GM18511 (cell line): Measurements from ENCODE around the gene TENM4.

Source experiments
- ATAC-seq: cut with Tn5 transposase; IDR thresholded peaks from one replicate; pipeline ENCODE4 v1.9.1; 2021; ENCODE audit warnings: mild to moderate bottlenecking, moderate library complexity; ENCODE audit not compliant: unreplicated experiment

The TENM4 gene

DNA sequence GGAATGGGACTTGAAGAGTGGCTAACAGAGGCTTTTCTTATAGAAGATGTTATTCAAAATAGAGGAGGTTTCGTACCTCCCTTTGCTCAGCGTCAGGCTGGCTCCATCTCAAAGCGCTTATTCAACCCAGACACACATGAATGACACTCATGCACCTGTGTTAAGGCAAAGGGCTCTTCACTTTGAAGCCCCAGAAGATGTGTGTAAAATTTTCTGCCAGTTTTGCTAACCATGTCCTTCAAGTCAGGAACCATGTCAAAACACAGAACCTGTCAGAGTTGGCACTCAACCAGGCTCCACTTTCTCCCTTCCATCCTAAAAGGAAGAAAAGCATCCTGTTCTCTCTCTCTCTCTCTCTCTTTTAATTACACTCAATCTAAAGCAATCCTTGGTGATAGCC is 513.3 kb downstream of the TENM4 start:
- ATAC-seq: no peak

DNA sequence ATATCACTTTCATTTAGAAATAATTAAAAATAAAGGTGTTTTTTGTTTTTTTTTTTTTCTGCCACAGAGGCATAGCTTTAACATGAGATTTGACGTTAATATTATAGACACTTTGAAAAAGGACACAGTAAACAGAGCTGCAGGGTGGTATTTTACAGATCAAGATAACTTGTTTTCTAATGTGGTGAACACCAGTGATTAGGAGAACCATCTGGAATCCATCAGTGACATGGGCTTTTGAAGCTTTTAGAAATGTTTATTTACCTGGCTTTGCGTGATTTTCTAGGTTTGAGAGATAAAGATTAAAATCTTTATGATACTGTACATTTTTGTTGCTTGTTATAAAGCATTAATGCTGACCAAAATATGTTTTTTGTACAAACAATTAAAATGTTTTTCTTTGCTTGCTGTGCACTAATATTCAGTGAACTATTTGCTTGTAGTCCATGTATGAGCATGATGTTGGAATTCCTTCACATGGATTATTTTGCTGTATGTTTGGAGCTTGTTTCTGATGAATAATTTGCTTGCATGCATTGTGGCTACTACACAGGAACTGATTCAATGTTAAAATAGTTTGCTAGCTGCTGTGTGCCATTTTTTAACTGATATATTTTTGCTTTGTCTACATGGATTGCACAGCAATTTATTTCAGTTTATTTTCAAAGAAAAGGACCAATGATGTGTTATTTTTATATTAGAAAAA is 514.0 kb downstream of the TENM4 start:
- ATAC-seq: no peak

DNA sequence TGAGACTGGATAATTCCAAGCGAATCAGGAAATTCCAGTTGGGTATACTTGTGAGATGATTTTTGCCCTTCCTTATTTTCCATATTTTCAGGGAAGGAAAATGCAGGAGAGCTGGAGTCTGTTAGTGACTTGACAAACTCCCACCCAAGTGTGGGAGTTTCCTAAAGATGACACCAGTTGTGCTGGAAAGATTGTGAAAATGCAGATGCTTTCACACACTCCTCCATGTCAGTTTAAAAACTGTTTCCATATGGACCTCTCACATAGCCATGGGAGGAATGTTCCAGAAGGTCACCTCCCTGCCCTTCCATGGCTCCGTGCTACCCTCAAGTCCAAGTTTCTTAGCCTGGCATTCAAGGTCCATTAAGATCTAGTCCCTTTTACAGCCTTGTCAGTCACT is 515.4 kb downstream of the TENM4 start:
- no peak for ATAC-seq

DNA sequence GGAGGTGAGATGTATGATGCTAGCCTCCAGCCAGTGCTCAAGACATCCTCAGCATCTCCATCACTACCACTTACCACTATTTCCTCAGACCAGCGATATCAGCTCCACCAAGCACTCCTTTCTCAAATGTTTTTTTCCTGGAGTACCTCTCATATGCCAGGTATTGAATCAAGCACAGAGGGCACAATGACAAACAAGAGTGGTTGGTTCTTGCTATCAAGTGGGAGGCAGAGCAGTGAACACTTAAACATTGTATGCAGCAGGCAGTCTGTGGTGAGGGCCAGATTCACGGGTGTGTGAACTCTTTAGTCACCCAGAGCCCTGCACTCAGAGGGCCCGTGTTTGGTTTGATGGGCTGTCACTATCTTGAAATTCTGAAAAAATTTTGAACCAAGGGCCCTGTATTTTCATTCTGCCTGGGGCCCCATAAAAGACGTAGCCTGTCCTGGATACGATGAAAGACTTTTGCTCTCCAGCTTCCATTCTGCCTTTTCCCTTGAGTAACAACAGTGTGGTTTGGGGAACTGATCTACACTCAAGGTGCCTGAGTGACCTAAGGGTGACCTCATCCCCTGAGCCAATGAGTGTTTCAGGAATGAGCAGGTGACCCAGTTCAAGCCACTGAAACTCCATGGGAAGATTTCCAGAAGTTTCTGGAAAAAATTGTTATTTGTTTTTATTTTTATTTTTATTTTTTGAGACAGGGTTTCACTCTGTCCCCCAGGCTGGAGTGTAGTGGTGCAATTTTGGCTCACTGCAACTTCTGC is 517.8 kb downstream of the TENM4 start:
- ATAC-seq: no peak

DNA sequence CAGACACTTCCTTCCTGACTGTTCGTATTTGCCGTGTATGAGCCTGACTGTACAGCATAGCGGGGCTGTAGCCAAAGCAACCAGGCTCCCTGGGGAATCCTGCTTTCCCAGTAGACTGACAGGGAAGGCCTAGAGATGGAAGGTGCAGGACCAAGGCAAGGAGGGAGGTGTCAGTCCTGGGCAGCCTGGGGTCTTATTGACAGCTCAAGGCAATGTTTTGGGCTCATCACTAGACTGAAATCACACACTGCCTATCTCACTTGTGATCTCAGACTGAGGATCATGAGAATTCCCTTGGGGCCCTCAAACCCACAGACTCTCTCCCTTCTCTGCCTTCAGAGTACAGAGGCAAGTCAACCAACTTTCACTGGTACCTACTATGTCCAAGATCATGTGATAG is 519.3 kb downstream of the TENM4 start:
- no peak for ATAC-seq

DNA sequence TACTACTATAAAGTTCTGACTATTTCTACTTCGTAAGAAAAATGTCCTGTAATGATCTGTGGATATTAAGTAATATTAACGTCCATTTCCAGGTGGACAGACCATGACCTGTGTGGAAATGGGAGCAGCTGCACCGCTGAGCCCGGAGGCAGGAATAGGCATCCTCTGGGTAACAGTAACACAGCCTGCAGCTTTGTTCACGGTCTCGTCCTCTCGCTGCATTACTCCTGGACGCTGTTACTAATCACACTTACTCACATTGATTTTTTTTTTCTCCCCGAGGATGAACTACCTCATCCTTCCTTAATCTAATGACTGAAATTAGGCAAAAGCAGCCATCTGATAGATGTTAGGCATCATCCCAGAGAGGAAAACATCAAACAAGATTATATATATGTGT is 520.5 kb downstream of the TENM4 start:
- no peak for ATAC-seq

DNA sequence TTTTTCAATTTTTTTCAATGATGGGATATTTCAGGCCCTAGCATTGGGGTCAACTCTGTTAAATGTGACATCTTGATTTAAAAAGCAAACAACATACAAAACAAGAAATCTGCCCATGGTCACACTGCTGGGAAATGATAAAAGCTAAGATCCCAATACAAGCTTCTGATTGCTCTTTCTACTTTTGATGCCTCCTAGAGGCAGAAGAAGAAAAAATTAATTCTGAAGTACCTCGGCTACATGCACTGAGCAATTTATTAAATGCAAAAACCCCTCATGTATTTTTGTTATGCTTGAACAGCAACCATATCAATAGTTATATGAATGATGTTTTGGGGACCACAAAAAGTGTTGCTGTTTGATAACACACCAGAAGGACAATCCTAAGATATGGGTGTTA is 524.1 kb downstream of the TENM4 start:
- ATAC-seq: no peak

DNA sequence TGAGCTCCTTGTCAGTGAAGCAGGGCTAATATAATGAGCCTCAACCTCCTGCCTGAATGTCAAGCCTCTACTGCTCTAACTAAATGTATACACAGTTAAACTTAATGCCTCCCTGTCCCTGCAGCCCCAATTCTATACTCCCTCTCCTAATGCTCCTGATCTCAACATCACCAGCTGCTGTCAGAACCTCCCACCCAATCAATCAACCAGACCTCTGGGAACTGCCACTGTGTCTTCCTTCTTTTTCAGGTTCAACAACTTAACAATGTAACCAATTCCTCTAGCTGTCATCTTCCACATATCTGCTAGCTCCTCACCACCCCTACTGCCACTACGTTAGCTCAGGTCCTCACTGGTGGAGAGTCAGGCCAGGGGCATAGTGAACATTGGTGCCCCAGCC is 526.3 kb downstream of the TENM4 start:
- ATAC-seq: no peak

DNA sequence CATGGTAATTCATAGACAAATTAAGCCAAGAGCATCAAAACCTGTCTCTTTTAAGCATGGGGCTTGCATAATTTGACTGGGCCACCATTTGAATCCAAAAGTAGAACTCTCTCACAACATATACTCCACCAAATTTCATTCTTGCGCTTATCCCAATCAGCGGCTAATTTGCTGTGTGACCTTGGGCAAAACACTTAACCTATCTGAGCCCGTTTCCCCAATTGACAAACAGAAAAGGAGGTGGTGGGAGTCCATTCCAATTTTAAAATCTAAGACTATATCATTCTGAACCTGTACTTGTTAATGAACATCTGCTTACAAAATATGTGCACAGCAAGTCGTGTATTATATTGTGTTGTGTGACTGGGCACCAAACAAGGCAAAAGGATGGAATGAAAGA is 528.1 kb downstream of the TENM4 start:
- ATAC-seq: no peak

DNA sequence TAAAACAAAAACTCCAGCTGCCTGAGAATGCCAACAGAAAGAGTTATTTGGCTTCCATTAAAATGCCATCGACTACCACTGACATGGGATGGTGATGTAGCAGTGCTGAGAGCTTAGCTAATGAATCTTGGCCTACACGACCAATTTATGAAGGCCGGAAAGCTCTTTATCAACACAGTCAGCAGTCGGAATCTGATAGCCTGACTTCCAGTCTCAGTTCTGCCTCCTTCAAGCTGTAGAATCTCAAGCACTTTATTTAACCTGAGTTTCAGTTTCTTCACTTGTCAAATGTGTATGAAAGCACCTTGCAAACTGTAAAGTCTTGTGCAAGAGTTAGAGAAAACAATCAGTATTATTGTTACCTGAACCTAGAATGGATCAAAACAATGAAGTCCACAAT is 530.5 kb downstream of the TENM4 start:
- no peak for ATAC-seq

DNA sequence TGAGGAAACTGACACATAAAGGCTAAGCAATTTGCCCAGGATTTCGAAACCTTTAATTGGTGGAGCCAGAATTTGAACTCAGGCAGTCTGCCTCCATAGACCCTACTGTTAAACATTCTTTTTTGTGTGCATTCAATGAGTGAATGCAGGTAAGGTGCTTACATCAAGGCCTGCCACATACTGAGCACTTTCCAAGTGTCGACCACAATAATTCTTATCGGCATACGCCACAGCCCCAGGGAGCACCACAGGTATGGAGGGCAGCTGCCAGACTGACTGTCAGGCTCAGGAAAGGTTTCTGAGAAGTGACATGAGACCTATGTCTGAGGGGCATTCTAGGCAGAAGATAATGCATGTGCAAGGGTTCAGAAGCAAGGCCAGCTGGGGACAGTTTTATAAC is 531.4 kb downstream of the TENM4 start:
- no peak for ATAC-seq

DNA sequence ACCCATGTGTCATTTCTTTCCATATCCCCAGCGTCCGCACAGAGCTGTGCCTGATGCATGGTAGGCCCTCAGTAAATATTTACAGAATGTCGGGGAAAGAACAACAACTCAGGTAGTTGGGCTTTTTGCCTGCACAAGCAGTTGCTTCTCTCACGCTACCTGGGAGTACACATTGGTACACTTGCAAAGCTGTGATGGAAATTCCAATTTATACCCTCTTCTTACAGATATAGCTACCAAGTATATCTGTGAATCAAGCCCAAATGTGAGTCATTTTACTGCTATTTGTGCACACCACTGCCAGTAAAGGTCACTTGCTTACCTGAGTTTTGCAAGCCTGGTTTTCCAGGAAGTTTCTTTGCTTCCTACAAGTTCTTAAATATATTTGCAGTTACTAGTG is 533.2 kb downstream of the TENM4 start:
- ATAC-seq: no peak

DNA sequence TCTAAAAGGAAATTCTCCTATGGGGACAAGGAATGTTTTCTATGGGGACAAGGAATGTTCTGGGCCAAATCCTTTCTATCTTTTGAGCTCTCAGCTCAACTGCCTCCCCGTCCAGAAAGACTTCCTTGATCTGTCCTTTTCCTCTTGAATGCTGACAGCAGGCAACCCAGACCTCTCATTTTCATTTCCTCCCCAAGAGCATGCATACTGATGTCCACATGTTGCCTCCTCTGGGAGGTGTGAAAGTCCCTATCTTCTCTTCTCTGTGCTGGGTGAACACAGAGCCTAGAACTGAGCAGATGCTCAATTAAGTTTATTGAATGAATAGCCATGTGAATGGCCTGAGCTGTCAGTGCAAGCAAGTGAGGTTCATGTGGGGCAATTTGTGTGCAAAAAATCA is 534.3 kb downstream of the TENM4 start:
- ATAC-seq: no peak

DNA sequence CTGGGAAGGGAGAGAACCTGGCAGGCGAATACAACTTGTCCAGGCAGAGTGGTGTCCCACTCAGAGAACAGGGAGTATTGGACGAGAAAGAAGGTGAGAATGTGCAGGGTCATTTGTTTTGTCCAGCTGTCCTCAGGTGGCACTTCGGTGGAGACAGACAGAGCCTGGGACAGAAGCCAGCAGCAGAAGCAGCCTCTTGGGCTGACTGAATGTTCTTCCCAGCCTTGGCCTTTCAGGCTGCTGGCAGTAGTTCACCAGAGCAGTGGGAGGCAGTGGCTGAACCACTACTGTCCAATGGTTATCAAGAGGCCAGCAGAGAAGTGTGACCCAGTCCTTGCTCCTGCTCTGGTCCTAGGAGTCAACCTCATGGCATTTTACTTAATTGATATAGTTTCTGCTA is 535.1 kb downstream of the TENM4 start:
- ATAC-seq: no peak

DNA sequence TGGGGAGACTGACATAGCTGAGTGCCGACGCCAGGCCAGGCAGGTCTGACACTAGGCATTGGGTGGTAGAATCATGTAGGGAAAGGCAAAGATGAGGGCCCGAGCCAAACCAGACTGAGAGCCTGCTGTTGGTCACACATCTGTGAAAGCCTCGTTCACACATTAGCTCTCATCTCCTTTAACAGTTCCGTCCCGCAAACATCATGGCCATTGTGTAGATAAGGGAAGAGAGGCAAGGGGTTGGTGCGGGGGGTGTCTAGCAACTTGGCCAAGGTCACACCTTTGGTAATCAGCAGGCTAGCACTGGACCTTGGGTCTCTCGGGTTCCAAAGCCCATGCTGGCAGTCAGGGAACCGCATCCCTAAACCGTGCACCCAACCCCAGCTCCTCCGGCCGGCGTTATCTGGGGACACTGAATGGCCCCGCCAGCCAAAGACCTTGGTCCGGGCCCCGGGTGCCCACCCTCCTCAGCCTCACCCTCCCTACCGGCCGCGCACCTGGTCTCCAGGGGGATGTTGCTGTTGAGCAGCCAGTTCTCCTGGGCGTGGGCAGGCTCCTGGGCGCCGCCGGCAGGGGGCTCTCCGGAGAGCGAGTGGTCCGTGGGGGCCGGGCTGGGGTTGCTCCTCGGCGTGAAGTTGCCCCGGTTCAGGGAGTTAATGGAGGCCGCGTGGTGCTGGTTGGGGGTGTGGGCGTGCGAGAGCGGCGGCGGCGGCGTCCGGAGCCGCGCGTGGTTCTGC is 537.9 kb downstream of the TENM4 start:
- ATAC-seq: no peak

DNA sequence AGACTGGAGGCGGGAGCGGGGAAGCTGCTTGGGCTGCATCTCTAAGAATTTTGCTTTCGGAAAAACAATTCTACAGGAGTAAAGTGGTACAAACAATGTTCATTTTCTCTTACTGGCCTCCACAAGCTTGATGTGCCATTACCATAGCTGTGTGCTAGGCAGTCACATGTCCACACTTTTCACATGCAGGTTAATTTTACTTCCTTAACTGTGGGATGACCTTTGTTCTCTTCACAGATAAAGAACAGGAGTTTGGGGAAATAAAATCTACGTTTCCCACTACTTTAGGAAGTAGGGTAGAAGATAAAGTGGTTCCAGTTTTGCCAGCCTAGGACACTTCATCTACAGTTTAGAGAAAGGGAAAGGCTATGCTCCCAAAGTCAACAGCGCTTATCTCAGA is 539.0 kb downstream of the TENM4 start:
- no peak for ATAC-seq

DNA sequence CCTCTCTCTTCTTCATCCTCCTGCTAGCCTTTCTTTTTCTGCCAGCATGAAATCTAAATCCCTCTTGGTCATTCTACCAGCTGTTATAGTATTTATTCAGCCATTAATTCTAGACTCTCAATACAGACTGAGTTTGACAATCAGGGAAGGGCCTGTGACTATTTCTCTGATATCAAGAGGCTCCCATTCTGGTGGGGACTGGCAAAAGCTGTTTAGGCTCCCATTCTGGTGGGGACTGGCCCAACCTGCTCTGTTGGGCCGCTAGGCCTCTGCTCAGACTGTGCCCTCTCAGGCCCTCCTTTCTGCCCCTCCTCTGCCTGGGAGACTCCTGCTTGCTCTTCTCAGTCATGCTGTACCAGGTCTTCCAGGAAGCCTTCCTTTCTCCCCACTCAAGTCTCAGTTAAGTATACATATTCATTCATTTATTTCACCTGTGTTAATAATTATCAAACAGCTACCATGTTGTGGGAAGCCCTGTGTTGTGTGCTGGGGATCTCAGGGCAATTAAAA is 542.5 kb downstream of the TENM4 start:
- ATAC-seq: no peak

DNA sequence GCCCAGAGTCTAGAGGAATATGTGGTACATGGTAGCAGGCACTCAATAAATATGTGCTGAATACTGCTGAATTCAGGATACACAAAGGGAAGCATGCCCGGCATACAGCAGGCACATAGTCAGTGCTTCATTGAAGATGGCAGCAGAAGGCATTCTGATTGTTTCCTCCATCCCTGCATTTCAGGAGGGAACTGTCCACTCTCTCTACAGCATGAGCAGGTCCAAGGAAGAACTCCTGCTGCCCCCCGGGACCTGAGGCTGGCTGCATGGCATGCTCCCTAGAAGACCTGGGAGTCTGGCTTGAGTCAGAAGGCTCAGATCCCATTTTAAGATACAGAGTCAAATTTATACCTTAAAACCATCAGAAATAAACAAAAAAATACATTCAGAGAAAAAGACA is 546.8 kb downstream of the TENM4 start:
- no peak for ATAC-seq

DNA sequence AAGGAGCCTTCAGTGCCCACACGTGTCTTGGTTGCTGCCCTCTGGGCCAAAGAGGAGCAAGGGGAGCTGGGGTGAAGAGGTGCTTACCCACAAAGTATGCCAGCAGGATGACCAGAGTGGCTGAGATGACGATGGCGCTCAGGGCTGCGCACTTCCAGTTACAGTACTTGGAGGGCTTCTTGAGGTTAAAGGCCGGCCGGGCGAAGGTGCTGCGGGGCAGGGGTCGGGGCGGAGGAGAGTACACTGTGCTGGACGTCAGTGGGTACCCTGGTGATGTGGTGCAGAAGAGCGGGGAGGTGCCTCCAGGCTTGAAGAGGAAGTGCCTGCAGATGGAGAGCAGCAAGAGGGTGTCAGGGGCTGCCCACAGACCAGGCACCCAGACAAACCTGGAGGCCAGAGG is 551.1 kb downstream of the TENM4 start:
- no peak for ATAC-seq

DNA sequence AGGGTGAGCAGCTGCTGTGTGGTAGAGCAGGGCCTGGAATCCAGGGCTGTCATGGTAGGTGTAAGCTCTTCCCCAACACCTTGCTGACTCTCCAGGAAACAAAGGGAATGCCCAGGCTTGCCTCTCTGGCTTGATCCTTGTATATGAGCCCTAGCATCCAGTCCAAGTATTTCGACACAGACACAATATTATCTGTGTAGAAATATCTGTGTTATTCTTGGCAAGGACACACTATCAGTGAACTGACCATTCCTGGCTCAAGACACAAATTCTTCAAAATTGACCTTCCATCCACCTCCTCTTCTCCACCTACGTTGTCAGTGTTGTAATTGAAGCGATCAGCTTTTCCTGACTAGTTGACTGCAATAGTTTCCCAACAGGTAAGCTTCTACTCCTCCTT is 554.2 kb downstream of the TENM4 start:
- ATAC-seq: no peak

DNA sequence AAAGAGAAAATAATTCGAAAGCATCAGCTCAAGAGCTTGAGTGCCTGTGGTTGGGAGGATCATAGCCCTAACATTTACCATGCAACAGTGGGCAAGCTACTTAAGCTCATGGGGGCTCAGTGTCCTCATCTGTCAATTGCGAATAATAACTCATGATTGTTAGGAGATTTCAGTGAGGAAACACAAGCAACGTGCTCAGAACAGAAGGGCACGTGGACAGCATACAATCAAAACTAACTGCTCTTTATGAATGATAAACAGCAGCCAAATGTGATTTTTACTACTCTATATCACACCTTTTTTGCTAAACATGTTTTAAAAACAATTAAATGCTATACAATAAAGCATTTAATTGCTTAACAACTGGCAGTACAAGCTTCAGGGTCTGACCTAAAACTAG is 556.1 kb downstream of the TENM4 start:
- ATAC-seq: no peak

DNA sequence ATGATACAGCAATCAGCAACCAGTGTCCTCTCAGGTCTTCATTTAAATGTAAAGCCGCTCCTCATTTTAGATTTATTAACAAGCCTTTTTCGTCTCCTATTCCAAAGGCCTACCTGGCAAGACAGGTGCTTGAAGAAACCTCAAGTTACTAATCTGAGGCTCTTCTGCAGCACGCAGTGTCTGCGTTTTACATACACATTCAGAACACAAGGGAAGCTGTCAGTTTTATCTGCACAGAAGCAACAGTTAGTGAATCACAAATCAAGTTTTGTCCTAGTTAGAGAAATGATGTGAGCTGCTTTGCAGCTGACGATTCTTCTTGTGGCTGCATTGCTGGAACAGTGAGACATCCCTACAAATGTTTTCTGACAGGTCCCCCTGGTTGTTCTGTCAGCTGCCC is 557.3 kb downstream of the TENM4 start:
- no peak for ATAC-seq
